Measurements from ENCODE around the gene SH3PXD2A.

SH3PXD2A gene

GRCh38 chr10:103587073-103587472 lies 268.3 kb downstream of the SH3PXD2A start:
- POLR2A ChIA-PET, result no interaction called here

DNA sequence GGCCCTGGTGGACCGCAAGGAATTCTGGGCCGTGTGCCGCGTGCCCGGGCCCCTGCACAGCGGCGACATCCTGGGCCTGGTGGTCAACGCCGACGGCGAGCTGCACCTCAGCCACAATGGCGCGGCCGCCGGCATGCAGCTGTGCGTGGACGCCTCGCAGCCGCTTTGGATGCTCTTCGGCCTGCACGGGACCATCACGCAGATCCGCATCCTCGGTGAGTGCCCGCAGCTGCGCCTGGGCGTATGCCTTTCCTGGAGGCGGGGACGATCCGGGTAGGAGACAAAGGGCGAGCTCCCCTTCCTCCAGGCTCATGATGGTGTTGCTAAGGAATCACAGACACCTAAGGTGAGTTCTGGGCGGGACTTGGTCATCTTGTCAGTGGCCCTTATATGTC lies 270.4 kb downstream of the SH3PXD2A start:
- no peak for TF ChIP-seq OVOL3 (tag by site-specific recombination; IDR thresholded peaks at IDR 0.05)
- TF ChIP-seq TCF7L2 (IDR thresholded peaks at IDR 0.05; ENCODE audit: borderline replicate concordance, low read depth, low read length), result no peak
- ChIA-PET CTCF (no interaction called here), POLR2A (no interaction called here)
- H3K9me3 ChIP-seq (ENCODE audit: control insufficient read depth, insufficient read depth, low read depth, low read length), result no peaks in the 10 kb centered on the region
- H3K4me1 ChIP-seq (ENCODE audit: control insufficient read depth, insufficient read depth, low read length), result no peaks in the 10 kb centered on the region
- no peak overlapping the region for H3K4me3 ChIP-seq (ENCODE audit: low read depth, low read length)
- no peak overlapping the region for H3K27ac ChIP-seq (ENCODE audit: extremely low read depth, low read depth, low read length)
- no peaks in the 10 kb centered on the region for H3K36me3 ChIP-seq (ENCODE audit: control insufficient read depth in 2 of 2, insufficient read depth in 1 of 2, low read length in 2 of 2)

More at GRCh38 chr10:103587073-103587472, 268.3 kb downstream of the SH3PXD2A start:
- no peak overlapping the region for H3K4me3 ChIP-seq (ENCODE audit: low read depth, low read length)
- H3K36me3 ChIP-seq (ENCODE audit: control insufficient read depth in 2 of 2, insufficient read depth in 1 of 2, low read length in 2 of 2), result no peaks in the 10 kb centered on the region
- no peak overlapping the region for H3K27ac ChIP-seq (ENCODE audit: extremely low read depth, low read depth, low read length)
- no peaks in the 10 kb centered on the region for H3K4me1 ChIP-seq (ENCODE audit: control insufficient read depth, insufficient read depth, low read length)
- TF ChIP-seq, protein P1, sequence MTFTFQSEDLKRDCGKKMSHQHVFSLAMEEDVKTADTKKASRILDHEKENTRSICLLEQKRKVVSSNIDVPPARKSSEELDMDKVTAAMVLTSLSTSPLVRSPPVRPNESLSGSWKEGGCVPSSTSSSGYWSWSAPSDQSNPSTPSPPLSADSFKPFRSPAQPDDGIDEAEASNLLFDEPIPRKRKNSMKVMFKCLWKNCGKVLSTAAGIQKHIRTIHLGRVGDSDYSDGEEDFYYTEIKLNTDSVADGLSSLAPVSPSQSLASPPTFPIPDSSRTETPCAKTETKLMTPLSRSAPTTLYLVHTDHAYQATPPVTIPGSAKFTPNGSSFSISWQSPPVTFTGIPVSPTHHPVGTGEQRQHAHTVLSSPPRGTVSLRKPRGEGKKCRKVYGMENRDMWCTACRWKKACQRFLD (tag by site-specific recombination; IDR thresholded peaks at IDR 0.05), result no peak
- TF ChIP-seq ZNF670 (tag by site-specific recombination; IDR thresholded peaks at IDR 0.05; ENCODE audit: low read depth) (no peak), GLIS2 (tag by site-specific recombination; IDR thresholded peaks at IDR 0.05) (no peak), ZNF585B (tag by site-specific recombination; IDR thresholded peaks at IDR 0.05) (no peak), ZBTB1 (tag by site-specific recombination; IDR thresholded peaks at IDR 0.05) (no peak), IKZF3 (tag by site-specific recombination; IDR thresholded peaks at IDR 0.05) (no peak), ZBTB20 (tag by site-specific recombination; IDR thresholded peaks at IDR 0.05) (no peak), KLF1 (tag by site-specific recombination; IDR thresholded peaks at IDR 0.05) (no peak), ZNF521 (tag by site-specific recombination; IDR thresholded peaks at IDR 0.05) (no peak), ZNF112 (tag by site-specific recombination; IDR thresholded peaks at IDR 0.05) (no peak), ZNF654 (tag by site-specific recombination; IDR thresholded peaks at IDR 0.05; ENCODE audit: low read depth) (no peak), ZNF658 (tag by site-specific recombination; IDR thresholded peaks at IDR 0.05) (no peak), ZNF37A (tag by site-specific recombination; IDR thresholded peaks at IDR 0.05) (no peak), ZNF624 (tag by site-specific recombination; IDR thresholded peaks at IDR 0.05) (no peak)
- TF ChIP-seq, protein P2, sequence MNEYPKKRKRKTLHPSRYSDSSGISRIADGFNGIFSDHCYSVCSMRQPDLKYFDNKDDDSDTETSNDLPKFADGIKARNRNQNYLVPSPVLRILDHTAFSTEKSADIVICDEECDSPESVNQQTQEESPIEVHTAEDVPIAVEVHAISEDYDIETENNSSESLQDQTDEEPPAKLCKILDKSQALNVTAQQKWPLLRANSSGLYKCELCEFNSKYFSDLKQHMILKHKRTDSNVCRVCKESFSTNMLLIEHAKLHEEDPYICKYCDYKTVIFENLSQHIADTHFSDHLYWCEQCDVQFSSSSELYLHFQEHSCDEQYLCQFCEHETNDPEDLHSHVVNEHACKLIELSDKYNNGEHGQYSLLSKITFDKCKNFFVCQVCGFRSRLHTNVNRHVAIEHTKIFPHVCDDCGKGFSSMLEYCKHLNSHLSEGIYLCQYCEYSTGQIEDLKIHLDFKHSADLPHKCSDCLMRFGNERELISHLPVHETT (tag by site-specific recombination; IDR thresholded peaks at IDR 0.05), result no peak
- TF ChIP-seq, protein P3, sequence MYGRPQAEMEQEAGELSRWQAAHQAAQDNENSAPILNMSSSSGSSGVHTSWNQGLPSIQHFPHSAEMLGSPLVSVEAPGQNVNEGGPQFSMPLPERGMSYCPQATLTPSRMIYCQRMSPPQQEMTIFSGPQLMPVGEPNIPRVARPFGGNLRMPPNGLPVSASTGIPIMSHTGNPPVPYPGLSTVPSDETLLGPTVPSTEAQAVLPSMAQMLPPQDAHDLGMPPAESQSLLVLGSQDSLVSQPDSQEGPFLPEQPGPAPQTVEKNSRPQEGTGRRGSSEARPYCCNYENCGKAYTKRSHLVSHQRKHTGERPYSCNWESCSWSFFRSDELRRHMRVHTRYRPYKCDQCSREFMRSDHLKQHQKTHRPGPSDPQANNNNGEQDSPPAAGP (tag by site-specific recombination; IDR thresholded peaks at IDR 0.05), result no peak
- CTCF ChIA-PET, result interaction anchor here (0.6 to 1.4 kb wide), 3 partner anchors 99 to 419 kb away, joined by 3 to 5 read pairs (median 3); no protein-coding TSS in a partner anchor
- H3K9me3 ChIP-seq (ENCODE audit: control insufficient read depth, insufficient read depth, low read depth, low read length), result no peaks in the 10 kb centered on the region

DNA sequence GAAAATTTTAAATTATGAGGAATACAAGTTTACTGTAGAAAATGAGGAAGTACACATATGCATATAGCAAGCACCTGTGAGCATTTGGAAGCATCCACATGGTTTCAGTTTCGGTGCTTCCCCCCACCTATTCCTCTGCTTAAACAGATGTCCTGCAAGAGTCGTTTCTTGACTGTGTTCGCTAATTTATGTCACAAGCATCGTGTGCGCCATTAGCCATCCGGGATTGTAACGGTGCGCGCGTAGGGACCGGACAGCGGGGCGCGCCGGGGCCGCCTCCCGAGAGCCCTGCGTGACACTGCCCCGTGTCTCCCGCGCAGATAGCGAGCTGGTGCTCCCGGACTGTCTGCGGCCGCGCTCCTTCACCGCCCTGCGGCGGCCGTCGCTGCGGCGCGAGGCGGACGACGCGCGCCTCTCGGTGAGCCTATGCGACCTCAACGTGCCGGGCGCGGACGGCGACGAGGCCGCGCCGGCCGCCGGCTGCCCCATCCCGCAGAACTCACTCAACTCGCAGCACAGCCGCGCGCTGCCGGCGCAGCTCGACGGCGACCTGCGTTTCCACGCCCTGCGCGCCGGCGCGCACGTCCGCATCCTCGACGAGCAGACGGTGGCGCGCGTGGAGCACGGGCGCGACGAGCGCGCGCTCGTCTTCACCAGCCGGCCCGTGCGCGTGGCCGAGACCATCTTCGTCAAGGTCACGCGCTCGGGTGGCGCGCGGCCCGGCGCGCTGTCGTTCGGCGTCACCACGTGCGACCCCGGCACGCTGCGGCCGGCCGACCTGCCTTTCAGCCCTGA lies 271.0 kb downstream of the SH3PXD2A start:
- ChIA-PET CTCF (interaction anchor here (0.6 to 2.9 kb wide), 2 partner anchors 8 to 12 kb away, joined by 3 to 14 read pairs; no protein-coding TSS in a partner anchor), POLR2A (no interaction called here)
- Histone ChIP-seq H3K4me1 (ENCODE audit: control insufficient read depth, insufficient read depth, low read length) (no peaks in the 10 kb centered on the region), H3K4me3 (ENCODE audit: low read depth, low read length) (no peak overlapping the region), H3K9me3 (ENCODE audit: control insufficient read depth, insufficient read depth, low read depth, low read length) (no peaks in the 10 kb centered on the region), H3K36me3 (ENCODE audit: control insufficient read depth in 2 of 2, insufficient read depth in 1 of 2, low read length in 2 of 2) (no peaks in the 10 kb centered on the region), H3K27ac (ENCODE audit: extremely low read depth, low read depth, low read length) (no peak overlapping the region)
- TF ChIP-seq KLF8 (tag by site-specific recombination; IDR thresholded peaks at IDR 0.05), result no peak
- no peak for TF ChIP-seq ZNF654 (tag by site-specific recombination; IDR thresholded peaks at IDR 0.05; ENCODE audit: low read depth)
- no peak for TF ChIP-seq SP7 (tag by site-specific recombination; IDR thresholded peaks at IDR 0.05)
- no peak for TF ChIP-seq ZNF26 (tag by site-specific recombination; IDR thresholded peaks at IDR 0.05)
- TF ChIP-seq SALL2 (tag by site-specific recombination; IDR thresholded peaks at IDR 0.05; ENCODE audit: borderline replicate concordance), result no peak
